ENCODE measurements around the gene RAD51B.
A peak's percentile ranks its signal among the peaks of the same experiment; 100 is the strongest.
"Not testable (repeated sequence)": the region's sequence is repeated elsewhere in the genome, so short reads cannot be mapped to it uniquely, and the experiment has no call there.

The RAD51B gene

GRCh38 chr14:68283378-68284123, 464.0 kb downstream of the RAD51B start:
- TF ChIP-seq POLR2A (IDR thresholded peaks at IDR 0.05; ENCODE audit: low read depth, low read length): peak; percentile 48; the same call in 1 of the 2 replicates
- TF ChIP-seq POU2F2 (IDR thresholded peaks at IDR 0.05; ENCODE audit: low read depth, low read length): peak; percentile 61
- TF ChIP-seq PAX5 (IDR thresholded peaks at IDR 0.05; ENCODE audit: insufficient read depth, low read length, severe bottlenecking): peak; percentile 69
- peak; percentile 76 for TF ChIP-seq POLR2AphosphoS5 (IDR thresholded peaks at IDR 0.05; ENCODE audit: low read depth, low read length)
- TF ChIP-seq SPI1 (IDR thresholded peaks at IDR 0.05; ENCODE audit: low read depth, low read length): no peak
- TF ChIP-seq TAF1 (IDR thresholded peaks at IDR 0.05; ENCODE audit: low read depth, low read length): peak; percentile 8; the same call in 1 of the 2 replicates
- FAIRE-seq: peak; percentile 99
- DNase-seq (ENCODE audit: insufficient read length, low spot score): no peak

- TF ChIP-seq POLR2A (IDR thresholded peaks at IDR 0.05; ENCODE audit: low read depth, low read length) (no peak), PAX5 (IDR thresholded peaks at IDR 0.05; ENCODE audit: insufficient read depth, low read length, severe bottlenecking) (no peak), POU2F2 (IDR thresholded peaks at IDR 0.05; ENCODE audit: low read depth, low read length) (no peak), POLR2AphosphoS5 (IDR thresholded peaks at IDR 0.05; ENCODE audit: low read depth, low read length) (no peak), TAF1 (IDR thresholded peaks at IDR 0.05; ENCODE audit: low read depth, low read length) (no peak)
- DNase-seq (ENCODE audit: insufficient read length, low spot score) (no peak), FAIRE-seq (no peak)
Observed at GRCh38 chr14:68284333-68284732, 464.8 kb downstream of the RAD51B start.

GRCh38 chr14:68284834-68285233, 465.3 kb downstream of the RAD51B start:
- peak; percentile 87 for FAIRE-seq
- no peak for TF ChIP-seq TAF1 (IDR thresholded peaks at IDR 0.05; ENCODE audit: low read depth, low read length)
- peak; percentile 85 for TF ChIP-seq PAX5 (IDR thresholded peaks at IDR 0.05; ENCODE audit: insufficient read depth, low read length, severe bottlenecking)
- peak; percentile 73; the same call in 1 of the 2 replicates for TF ChIP-seq POLR2AphosphoS5 (IDR thresholded peaks at IDR 0.05; ENCODE audit: low read depth, low read length)
- DNase-seq (ENCODE audit: insufficient read length, low spot score): no peak

- FAIRE-seq (no peak), DNase-seq (ENCODE audit: insufficient read length, low spot score) (no peak)
- TF ChIP-seq TAF1 (IDR thresholded peaks at IDR 0.05; ENCODE audit: low read depth, low read length) (peak; percentile 65; the same call in 1 of the 2 replicates), PAX5 (IDR thresholded peaks at IDR 0.05; ENCODE audit: insufficient read depth, low read length, severe bottlenecking) (no peak), SPI1 (IDR thresholded peaks at IDR 0.05; ENCODE audit: low read depth, low read length) (no peak), POLR2AphosphoS5 (IDR thresholded peaks at IDR 0.05; ENCODE audit: low read depth, low read length) (0 out of 2 replicates have a peak, but pooled peaks have one; percentile 43), POU2F2 (IDR thresholded peaks at IDR 0.05; ENCODE audit: low read depth, low read length) (peak; percentile 83; the same call in 1 of the 2 replicates), POLR2A (IDR thresholded peaks at IDR 0.05; ENCODE audit: low read depth, low read length) (peak; percentile 67)
Observed at GRCh38 chr14:68285421-68286179, 466.0 kb downstream of the RAD51B start.

GRCh38 chr14:68286667-68287066, 467.1 kb downstream of the RAD51B start:
- no peak for FAIRE-seq
- DNase-seq (ENCODE audit: insufficient read length, low spot score): no peak
- TF ChIP-seq SPI1 (IDR thresholded peaks at IDR 0.05; ENCODE audit: low read depth, low read length) (no peak), POLR2AphosphoS5 (IDR thresholded peaks at IDR 0.05; ENCODE audit: low read depth, low read length) (no peak), POU2F2 (IDR thresholded peaks at IDR 0.05; ENCODE audit: low read depth, low read length) (no peak), TAF1 (IDR thresholded peaks at IDR 0.05; ENCODE audit: low read depth, low read length) (no peak), POLR2A (IDR thresholded peaks at IDR 0.05; ENCODE audit: low read depth, low read length) (no peak), PAX5 (IDR thresholded peaks at IDR 0.05; ENCODE audit: insufficient read depth, low read length, severe bottlenecking) (no peak)

- FAIRE-seq; DNase-seq (ENCODE audit: insufficient read length, low spot score): not testable (repeated sequence)
Observed at GRCh38 chr14:68289452-68289851, 469.9 kb downstream of the RAD51B start.

- FAIRE-seq (no peak), DNase-seq (ENCODE audit: insufficient read length, low spot score) (no peak)
- TF ChIP-seq SPI1 (IDR thresholded peaks at IDR 0.05; ENCODE audit: low read depth, low read length) (no peak), POU2F2 (IDR thresholded peaks at IDR 0.05; ENCODE audit: low read depth, low read length) (no peak)
Observed at GRCh38 chr14:68291820-68292219, 472.2 kb downstream of the RAD51B start.

- TF ChIP-seq POLR2A (IDR thresholded peaks at IDR 0.05; ENCODE audit: low read depth, low read length) (no peak), POU2F2 (IDR thresholded peaks at IDR 0.05; ENCODE audit: low read depth, low read length) (no peak)
- FAIRE-seq: no peak
- no peak for DNase-seq (ENCODE audit: insufficient read length, low spot score)
Observed at GRCh38 chr14:68292441-68293215, 473.0 kb downstream of the RAD51B start.

- TF ChIP-seq POLR2AphosphoS5 (IDR thresholded peaks at IDR 0.05; ENCODE audit: low read depth, low read length) (no peak), SPI1 (IDR thresholded peaks at IDR 0.05; ENCODE audit: low read depth, low read length) (peak; percentile 51; the same call in 1 of the 2 replicates)
- DNase-seq (ENCODE audit: insufficient read length, low spot score) (no peak), FAIRE-seq (peak; percentile 45)
Observed at GRCh38 chr14:68293404-68293803, 473.8 kb downstream of the RAD51B start.

- no peak for TF ChIP-seq POLR2AphosphoS5 (IDR thresholded peaks at IDR 0.05; ENCODE audit: low read depth, low read length)
- no peak for FAIRE-seq
- no peak for DNase-seq (ENCODE audit: insufficient read length, low spot score)
Observed at GRCh38 chr14:68295316-68295816, 475.8 kb downstream of the RAD51B start.

Data from GM12891 (cell line).